Mononuclear cell (primary cell): ENCODE data around the gene WDR33. TPM values are rescaled to one million over a fixed set of nuclear protein-coding genes. Genes with fewer than 3 reads are reported as not detected.

Source experiments
- H3K27me3 ChIP-seq: 2 replicates; pipeline ENCODE4 v1.6.0; 2011; ENCODE audit warnings: low read length, control low read depth; ENCODE audit not compliant: insufficient read depth
- H3K4me1 ChIP-seq: 2 replicates; pipeline ENCODE4 v1.5.1; 2011; ENCODE audit warnings: mild to moderate bottlenecking, low read length, control low read depth; ENCODE audit not compliant: insufficient read depth
- H3K4me3 ChIP-seq: 2 replicates; pipeline ENCODE4 v1.5.1; 2011; ENCODE audit warnings: mild to moderate bottlenecking, low read length, moderate library complexity
- H3K9me3 ChIP-seq: 2 replicates; pipeline ENCODE4 v1.5.1; 2011; ENCODE audit warnings: low read depth, mild to moderate bottlenecking, control low read depth, low read length
- total RNA-seq: library from RNA; depleted of rRNA; stranded (reverse); fragments of >200 nt; gene quantifications from one replicate; pipeline ENCODE4 v1.2.3, GENCODE V29; 2012

The WDR33 gene
- total RNA-seq, 1 donor = 68.0 TPM

DNA sequence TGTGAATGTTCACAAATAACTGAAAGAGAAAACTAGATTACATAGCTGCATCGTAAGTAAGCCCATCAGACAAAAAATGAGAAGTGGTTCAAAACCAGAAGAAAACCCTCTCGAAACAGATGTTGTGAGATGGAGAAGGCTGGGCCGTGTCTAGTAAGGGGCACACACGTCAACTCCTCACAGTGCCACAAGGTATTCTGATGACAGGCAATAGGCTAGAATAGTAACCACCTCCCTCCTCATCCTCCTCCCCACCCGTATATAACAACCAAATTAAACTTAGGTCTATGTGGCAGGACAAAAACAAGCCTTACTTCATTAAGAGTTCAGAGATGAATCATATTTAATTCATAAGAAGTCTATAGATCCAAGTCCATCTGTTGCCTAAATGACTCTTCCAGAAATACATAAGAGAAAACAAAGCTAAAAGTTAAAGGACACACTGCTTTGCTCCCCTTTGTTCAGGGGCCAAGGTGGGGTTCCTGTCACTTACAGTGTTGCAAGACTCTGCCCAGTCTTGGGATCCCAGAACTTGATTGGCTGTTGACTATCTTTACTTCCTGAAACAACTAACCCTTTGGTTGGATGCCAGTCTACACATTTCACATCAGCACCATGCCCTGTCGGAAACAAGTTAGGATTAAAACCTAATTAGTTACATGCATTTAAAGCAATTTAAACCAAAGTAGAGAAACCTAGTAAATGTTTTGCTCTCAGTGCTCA, 84.7 kb downstream of the WDR33 start:
- Histone ChIP-seq H3K4me3 (no peak overlapping the region), H3K9me3 (no peaks in the 10 kb centered on the region), H3K27me3 (no peaks in the 10 kb centered on the region), H3K4me1 (no peaks in the 10 kb centered on the region)

DNA sequence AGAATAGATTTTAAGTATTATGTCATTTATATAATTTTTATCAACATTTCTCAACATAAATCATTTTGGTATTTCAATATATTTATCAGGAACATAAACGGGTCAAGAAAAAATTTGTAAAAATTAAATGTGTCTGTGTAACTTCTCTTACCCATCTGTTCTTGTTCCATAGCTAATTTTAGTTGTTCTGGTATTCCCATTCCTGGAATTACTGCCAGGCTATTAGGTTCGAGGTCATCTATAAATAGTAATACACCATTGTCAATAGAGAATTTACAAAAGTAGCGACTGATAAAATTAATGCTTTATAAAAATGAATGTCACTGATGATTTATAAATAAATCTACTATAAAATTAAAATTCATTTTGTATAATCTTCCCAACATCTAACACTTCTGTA, 88.2 kb downstream of the WDR33 start:
- Histone ChIP-seq H3K4me1 (no peaks in the 10 kb centered on the region), H3K4me3 (no peak overlapping the region), H3K27me3 (no peaks in the 10 kb centered on the region), H3K9me3 (no peaks in the 10 kb centered on the region)

DNA sequence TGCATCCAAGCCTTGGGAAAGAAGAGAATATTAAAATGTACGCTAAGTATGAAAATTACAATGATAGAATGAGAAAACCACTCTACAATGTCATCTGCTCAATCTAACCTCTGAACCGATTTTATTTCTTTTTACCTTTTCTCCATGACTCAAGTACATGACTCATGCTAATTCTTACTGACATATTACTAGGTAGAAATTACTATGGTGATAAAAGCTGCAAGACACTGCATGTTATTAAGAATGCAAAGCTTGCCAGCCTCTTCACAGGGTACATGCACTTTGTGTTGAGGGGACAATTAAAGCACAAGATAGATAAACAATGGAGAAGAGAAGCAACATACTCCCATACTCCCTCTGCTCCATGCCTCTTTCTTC, 89.0 kb downstream of the WDR33 start:
- Histone ChIP-seq H3K9me3 (no peaks in the 10 kb centered on the region), H3K4me1 (no peaks in the 10 kb centered on the region), H3K27me3 (no peaks in the 10 kb centered on the region), H3K4me3 (no peak overlapping the region)

DNA sequence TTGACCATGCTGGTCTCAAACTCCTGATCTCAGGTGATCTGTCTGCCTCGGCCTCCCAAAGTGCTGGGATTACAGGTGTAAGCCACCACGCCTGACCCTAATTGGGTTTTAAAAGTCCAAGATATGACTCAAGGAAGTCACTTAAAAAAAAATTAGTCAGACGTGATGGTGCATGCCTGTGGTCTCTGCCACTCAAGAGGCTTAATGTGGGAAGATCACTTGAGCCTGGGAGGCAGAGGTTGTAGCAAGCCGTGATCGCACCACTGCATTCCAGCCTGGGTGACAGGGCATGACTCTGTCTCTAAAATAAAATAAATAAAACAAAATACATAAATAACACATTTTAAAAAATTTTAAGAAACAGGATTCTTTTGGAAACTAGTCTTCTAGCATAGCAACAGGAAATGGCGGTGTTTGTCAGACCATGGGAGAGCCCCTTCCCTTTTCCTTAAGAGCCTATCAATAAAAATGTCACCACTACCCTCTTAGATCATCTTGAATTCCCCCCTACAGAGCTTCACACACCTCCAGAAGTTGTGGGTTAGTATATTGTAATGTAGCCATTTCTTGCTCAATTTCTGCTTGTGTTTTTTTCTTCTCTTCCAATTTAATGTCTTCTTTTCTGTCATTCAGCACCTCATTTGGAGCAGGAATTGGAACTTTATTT, 89.5 kb downstream of the WDR33 start:
- Histone ChIP-seq H3K27me3 (no peaks in the 10 kb centered on the region), H3K9me3 (no peaks in the 10 kb centered on the region), H3K4me1 (no peaks in the 10 kb centered on the region), H3K4me3 (no peak overlapping the region)

DNA sequence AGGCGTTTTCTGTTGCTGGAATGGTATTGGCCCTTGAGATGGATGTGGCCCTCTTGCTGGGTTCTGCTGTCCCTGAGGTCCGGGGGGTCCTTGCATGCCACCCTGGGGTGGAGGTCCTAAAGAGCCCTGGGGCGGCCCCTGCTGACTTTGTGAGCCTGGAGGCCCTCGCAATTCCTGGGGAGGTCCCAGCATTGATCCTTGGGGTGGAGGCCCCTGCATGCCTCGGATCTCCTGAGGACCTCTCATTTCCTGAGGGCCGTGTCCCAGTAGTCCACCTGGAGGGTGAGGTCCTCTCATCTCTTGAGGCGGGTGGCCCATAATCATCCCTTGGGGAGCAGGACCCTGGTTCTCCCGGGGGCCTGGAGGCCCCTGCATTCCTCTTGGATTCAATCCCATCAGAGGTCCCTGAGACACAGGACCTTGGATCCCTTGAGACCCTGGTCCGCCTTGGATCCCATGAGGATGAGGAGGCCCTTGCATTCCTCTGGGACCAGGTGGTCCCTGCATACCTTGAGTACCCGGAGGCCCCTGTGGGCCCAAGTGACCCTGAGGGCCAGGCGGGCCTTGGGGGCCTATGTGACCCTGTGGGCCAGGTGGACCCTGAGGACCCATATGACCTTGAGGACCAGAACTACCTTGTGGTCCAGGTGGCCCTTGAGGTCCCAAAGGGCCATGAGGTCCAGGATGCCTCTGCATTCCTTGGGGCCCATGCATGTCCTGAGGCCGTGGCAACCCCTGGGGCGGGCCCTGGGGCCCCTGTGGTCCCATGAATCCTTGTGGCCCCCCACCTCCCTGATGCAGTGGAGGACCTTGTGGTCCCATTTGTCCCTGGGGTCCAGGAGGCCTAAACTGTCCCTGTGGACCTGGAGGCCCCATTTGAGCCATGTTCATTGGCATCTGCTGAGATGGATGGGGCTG, 91.4 kb downstream of the WDR33 start:
- Histone ChIP-seq H3K4me1 (no peaks in the 10 kb centered on the region), H3K27me3 (no peaks in the 10 kb centered on the region), H3K9me3 (no peaks in the 10 kb centered on the region), H3K4me3 (no peak overlapping the region)

DNA sequence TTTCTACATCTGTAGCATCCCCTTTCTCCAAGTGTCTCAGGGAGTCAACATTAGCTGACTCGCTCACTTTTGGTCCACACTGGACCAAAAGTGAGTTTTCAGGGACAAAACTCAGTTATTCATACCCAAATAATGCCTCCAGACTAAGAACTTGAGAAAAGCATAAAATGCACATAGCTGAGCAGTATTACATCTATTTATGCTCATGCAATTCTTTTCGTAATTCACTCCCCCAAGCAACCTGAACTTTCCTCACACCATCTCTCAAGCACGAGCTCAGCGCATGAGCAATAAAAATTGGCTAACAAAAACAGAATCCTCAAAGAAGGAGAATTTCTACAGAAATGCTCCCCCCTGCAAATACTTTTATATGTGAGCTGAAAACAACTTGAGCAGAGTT, 92.7 kb downstream of the WDR33 start:
- H3K9me3 ChIP-seq = no peaks in the 10 kb centered on the region
- no peaks in the 10 kb centered on the region for H3K4me1 ChIP-seq
- no peak overlapping the region for H3K4me3 ChIP-seq
- no peaks in the 10 kb centered on the region for H3K27me3 ChIP-seq

DNA sequence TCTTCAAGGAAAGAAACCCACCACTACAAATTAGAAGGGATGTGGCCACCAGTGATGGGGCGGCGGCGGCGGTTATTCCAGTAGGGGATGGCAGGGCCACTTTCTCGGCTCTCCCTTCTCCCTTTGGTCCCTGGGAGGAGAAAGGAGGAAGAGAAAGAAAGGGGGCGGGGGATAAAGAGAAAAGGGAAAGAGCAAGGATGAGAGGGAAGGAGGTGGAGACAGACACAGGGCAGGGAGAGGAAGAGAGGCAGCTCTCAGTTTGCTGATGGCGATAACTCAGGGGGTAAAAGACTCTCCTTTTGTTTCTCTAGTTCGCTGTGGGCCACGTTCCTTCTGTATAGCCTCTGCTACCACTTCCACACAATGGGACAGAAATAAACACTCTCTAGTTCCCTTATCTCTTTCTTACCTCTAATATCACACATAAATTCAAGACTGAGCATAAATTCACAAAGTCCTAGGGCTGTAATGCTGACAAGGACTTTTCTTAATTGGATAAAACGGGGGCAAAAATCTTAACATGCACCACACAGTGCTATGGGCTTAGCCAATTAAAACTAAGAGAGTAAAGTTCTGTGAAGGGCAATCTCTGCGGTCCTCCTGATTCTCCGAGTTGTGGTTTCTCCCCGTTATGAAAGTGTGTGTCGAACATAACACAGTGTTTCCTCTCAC, 95.1 kb downstream of the WDR33 start:
- no peaks in the 10 kb centered on the region for H3K4me1 ChIP-seq
- H3K4me3 ChIP-seq = no peak overlapping the region
- H3K9me3 ChIP-seq = no peaks in the 10 kb centered on the region
- H3K27me3 ChIP-seq = no peaks in the 10 kb centered on the region

DNA sequence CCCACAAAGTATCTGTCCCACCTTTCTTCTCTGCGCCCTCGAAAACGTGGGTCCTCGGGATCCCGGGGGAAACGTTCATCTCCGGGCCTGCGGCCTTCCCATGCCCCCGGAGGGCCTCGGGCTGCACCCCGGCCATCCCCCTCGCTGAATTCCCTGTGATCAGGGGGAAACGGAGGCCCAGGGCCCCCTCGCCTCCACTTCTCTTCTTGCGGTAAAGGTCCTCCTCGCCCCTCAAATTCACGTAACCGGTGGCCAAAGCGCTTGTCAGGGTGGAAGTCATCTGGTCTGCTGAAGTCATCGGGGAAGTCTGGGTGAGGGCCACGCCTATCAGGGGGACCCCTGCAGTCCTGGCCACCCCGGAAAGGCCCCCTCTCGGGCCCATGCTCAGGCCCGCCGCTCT, 97.4 kb downstream of the WDR33 start:
- Histone ChIP-seq H3K4me1 (no peaks in the 10 kb centered on the region), H3K9me3 (no peaks in the 10 kb centered on the region), H3K27me3 (no peaks in the 10 kb centered on the region), H3K4me3 (no peak overlapping the region)

DNA sequence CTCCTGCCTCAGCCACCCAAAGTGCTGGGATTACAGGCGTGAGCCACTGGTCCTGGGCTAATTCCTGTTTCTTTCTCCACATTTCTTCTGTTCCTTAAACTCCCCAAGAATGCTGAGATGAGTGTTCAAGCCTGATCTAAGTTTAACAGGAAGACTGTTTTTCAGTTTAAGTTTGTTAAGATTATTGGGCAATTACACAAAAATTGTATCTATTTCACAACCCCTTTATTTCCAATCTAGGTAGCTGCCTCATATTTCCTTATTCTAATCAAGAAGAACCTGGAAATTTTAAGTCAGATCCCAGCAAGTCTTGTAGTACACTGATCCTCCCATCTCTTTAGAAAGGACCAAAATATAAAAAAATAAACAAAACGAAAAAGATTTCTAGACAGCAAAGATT, 98.0 kb downstream of the WDR33 start:
- Histone ChIP-seq H3K4me3 (no peak overlapping the region), H3K4me1 (no peaks in the 10 kb centered on the region), H3K27me3 (no peaks in the 10 kb centered on the region), H3K9me3 (no peaks in the 10 kb centered on the region)

DNA sequence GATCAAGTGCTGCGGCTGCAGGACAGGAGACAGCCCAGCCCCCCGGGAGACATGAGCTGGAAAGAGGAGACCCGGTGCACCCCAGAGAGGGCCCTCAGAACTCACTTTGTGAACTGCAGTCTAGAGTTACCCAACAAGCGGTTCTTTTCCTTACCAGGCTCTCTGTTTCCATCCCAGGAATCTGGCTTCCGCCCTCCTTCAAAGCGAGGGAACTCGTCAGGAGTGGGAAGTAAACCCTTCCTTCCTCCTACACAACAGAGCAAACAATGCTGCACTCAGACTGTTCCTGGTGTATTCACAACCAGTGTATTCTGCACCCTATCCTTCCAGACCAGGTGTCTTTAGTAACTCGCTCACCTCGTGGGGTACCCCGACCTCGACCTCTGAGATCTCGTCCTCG, 101.6 kb downstream of the WDR33 start:
- H3K4me3 ChIP-seq = no peak overlapping the region
- peaks cover 12% of the 10 kb centered on the region for H3K4me1 ChIP-seq

DNA sequence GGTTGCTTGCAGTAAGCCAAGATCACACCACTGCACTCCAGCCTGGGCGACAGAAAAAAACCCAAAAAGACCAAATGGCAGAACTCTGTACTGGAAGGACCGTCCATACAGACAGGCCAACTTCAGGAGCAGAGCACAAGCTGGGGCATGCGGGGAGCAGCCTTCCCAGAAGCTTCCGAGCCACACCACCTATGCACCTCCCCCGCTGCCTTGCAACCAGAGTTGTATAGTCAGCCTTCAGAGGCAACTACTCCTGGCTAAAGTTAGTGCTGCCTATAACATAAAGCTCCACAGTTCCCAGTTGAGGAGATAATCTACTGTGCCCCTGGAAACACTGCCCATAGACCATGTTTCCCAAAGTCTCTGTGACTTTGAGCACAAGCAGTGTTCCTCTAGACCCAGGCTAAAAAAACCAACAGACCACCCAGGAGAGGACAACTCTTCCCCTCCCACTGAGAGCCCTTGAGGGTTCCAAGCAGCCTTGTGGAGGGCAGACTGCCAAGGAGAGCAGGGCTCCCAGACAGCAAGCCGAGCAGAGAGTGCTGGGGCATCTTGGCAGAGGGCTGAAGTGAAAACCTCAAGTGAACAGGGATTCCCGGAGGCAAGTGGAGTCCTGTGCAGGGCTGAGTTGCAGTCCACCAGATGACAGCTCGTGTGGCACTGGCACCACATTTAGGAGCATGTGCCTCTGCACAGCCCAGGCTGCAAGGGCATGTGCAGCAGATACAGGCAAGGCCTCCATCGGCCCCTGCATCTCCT, 102.9 kb downstream of the WDR33 start:
- Histone ChIP-seq H3K4me1 (peaks cover 23% of the 10 kb centered on the region), H3K9me3 (no peaks in the 10 kb centered on the region), H3K4me3 (no peak overlapping the region), H3K27me3 (no peaks in the 10 kb centered on the region)

More for the DNA sequence above, 101.6 kb downstream of the WDR33 start:
- Histone ChIP-seq H3K9me3 (no peaks in the 10 kb centered on the region), H3K27me3 (no peaks in the 10 kb centered on the region)

DNA sequence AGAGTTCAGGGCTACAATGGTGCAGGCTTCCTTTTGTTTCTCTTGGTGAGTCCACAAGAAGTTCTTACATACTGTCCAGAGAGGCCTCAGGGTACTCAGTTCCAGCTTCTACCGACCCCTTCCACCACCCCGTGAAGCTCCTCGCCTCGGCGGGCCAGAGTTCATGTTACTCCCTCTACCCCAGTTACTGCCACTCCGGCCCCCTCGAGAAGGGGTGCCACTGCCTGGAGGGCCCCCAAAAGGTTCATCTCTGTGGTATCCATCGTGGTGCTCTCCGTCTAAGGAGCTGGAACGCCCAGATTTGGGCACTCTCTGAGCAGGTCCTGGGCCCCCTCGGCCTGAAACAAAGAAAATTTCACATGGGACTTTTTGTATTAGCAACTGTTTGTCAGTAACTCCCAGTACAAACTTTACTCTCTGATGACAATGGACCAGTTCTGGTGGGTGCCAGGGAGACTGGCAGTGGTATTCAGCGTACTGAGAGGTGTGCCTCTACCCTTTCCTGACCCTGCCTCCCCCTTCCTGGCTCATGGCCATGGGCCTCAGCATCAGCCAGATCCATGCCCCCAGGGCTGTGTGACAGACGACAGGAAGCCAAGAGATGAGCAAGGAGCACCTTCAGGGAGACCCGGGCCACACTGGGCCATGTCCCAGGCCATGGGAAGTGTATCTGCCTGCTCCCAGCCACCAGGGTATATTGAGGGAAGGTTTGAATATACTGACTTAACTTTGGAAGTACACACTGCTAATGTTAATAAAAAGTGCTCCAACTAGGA, 104.6 kb downstream of the WDR33 start:
- no peaks in the 10 kb centered on the region for H3K9me3 ChIP-seq
- H3K27me3 ChIP-seq = no peaks in the 10 kb centered on the region
- H3K4me3 ChIP-seq = no peak overlapping the region
- peaks cover 34% of the 10 kb centered on the region for H3K4me1 ChIP-seq

DNA sequence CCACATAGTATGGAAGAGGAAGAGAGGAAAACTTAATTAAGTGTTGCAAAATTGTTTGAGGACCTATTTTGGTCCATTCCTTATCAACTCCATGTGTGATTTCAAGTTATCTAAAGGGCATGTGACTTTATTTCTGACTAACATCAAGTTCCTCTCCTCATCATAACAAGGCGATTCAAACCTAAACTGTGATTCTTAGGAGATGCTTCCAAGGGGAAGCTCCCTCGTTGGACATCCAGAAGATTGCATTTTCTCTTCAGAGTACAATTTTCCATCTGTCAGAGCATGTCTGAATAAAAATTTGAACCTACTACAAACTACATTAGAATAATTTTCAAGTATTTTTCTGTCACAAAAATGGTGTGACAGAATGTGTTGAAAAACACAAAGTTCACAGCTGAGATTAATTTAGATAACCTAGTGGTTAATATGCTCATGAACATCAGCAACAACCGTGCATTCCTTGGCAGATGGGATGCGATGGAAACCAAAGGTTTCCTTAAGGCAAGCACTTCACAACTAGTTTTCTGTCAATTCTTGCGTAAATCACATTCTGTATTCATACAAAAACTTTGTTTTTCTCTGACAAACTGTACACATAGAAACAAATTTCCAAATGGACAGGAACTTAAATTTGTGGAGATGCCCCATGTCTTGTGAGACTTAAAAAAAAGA, 105.4 kb downstream of the WDR33 start:
- Histone ChIP-seq H3K4me1 (peaks cover 38% of the 10 kb centered on the region), H3K4me3 (no peak overlapping the region)

More for the DNA sequence above, 105.4 kb downstream of the WDR33 start:
- Histone ChIP-seq H3K27me3 (no peaks in the 10 kb centered on the region), H3K9me3 (no peaks in the 10 kb centered on the region)
